ENCODE measurements around the gene CIDEC. TPM values are rescaled to one million over a fixed set of nuclear protein-coding genes. Genes with fewer than 3 reads are reported as not detected.

Gene CIDEC
- total RNA-seq, 1 donor from 2014 or later, result 0.36 TPM

DNA sequence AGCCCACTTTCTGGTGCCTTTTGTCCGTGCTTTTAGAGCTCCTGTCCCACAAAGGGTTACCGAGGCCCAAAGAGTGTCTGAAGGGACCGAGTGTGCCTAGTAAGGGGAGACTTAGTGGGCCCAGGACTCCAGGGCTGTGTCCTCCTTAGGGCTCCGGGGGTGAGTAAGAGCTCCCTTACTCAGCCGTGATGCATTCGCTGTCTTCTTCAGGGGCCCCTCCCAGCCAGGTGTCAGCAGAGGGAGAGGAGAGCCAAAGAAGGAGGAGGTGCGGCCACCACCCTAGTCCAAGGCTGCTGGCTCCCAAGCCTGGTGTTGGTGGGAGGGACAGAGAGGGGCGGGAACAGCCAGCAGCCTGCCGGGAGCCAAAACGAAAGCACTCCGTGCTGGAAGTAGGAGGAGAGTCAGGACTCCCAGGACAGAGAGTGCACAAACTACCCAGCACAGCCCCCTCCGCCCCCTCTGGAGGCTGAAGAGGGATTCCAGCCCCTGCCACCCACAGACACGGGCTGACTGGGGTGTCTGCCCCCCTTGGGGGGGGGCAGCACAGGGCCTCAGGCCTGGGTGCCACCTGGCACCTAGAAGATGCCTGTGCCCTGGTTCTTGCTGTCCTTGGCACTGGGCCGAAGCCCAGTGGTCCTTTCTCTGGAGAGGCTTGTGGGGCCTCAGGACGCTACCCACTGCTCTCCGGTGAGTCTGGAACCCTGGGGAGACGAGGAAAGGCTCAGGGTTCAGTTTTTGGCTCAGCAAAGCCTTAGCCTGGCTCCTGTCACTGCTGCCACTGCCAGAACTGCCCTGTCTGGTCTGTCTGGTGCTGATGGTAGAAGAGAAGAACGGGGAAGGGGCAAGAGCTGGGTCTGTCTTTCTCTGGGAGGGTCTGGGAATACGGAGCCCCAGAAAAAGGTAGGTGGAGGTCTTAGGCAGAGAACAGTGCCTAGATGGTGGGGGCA, 37.0 kb upstream of the CIDEC start, which contains the start of gene IL17RC:
TSS of gene IL17RC (plus strand) at position 365 of the 947 bp plus-strand sequence. CDS start at position 583, 218 bp downstream.
- Histone ChIP-seq H3K4me1 (peaks cover 47% of the 10 kb centered on the region), H3K4me3 (peak within 1 kb of the TSS; percentile 74), H3K9me3 (replicated peaks) (no peaks in the 10 kb centered on the region), H3K36me3 (peaks cover 22% of the 10 kb centered on the region), H3K27ac (replicated peaks) (peak within 1 kb of the TSS; percentile 96), H3K27me3 (ENCODE audit: low read depth) (no peaks in the 10 kb centered on the region)
- intact Hi-C loops (cut with micrococcal nuclease), result no loop called here
- DNase-seq, result peak; percentile 87
- TF ChIP-seq, protein P1, sequence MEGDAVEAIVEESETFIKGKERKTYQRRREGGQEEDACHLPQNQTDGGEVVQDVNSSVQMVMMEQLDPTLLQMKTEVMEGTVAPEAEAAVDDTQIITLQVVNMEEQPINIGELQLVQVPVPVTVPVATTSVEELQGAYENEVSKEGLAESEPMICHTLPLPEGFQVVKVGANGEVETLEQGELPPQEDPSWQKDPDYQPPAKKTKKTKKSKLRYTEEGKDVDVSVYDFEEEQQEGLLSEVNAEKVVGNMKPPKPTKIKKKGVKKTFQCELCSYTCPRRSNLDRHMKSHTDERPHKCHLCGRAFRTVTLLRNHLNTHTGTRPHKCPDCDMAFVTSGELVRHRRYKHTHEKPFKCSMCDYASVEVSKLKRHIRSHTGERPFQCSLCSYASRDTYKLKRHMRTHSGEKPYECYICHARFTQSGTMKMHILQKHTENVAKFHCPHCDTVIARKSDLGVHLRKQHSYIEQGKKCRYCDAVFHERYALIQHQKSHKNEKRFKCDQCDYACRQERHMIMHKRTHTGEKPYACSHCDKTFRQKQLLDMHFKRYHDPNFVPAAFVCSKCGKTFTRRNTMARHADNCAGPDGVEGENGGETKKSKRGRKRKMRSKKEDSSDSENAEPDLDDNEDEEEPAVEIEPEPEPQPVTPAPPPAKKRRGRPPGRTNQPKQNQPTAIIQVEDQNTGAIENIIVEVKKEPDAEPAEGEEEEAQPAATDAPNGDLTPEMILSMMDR (IDR thresholded peaks at IDR 0.05; ENCODE audit: borderline replicate concordance), result no peak

DNA sequence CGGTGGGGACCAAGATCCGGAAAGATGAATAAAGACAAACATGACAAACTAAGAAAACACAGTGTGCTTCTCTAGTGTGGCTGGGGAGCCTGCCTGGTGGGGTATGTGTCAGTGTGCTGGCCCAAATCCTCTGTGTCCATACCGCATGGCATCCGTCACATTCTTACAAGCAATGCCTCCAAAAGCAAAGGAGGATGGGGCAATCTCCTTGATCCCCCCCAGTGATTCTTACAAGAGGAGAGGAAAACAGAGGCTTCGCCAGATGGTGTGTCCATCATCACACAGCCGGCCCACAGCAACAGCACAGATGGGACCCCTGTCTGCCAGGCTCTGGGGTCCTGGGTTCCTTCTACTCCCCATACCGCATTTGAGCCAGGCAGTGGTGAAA, 36.3 kb upstream of the CIDEC start:
- Histone ChIP-seq H3K4me1 (peaks cover 47% of the 10 kb centered on the region), H3K36me3 (peaks cover 20% of the 10 kb centered on the region), H3K27me3 (ENCODE audit: low read depth) (no peaks in the 10 kb centered on the region), H3K4me3 (peak overlapping the region; percentile 74), H3K9me3 (replicated peaks) (no peaks in the 10 kb centered on the region), H3K27ac (replicated peaks) (peak overlapping the region; percentile 96)
- intact Hi-C loops (cut with micrococcal nuclease), result no loop called here
- TF ChIP-seq, protein P1 (IDR thresholded peaks at IDR 0.05; ENCODE audit: borderline replicate concordance), result no peak
- no peak for DNase-seq

DNA sequence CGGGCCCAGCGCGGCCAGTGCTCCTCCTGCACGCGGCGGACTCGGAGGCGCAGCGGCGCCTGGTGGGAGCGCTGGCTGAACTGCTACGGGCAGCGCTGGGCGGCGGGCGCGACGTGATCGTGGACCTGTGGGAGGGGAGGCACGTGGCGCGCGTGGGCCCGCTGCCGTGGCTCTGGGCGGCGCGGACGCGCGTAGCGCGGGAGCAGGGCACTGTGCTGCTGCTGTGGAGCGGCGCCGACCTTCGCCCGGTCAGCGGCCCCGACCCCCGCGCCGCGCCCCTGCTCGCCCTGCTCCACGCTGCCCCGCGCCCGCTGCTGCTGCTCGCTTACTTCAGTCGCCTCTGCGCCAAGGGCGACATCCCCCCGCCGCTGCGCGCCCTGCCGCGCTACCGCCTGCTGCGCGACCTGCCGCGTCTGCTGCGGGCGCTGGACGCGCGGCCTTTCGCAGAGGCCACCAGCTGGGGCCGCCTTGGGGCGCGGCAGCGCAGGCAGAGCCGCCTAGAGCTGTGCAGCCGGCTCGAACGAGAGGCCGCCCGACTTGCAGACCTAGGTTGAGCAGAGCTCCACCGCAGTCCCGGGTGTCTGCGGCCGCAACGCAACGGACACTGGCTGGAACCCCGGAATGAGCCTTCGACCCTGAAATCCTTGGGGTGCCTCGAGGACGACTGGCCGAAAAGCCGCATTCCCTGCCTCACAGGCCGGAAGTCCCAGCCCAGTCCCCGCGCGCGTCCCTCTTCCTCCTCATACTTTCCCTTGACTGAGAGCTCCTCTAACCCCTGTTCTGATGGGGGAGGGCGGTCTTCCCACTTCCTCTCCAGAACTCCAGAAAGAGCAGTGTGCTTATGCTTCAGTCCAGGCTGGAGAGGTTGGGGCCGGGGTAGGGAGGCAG, 35.4 kb upstream of the CIDEC start:
- TF ChIP-seq, protein P1 (IDR thresholded peaks at IDR 0.05; ENCODE audit: borderline replicate concordance), result peak; percentile 61
- peaks cover 12% of the 10 kb centered on the region for H3K36me3 ChIP-seq
- H3K4me3 ChIP-seq, result peak overlapping the region; percentile 74
- no peaks in the 10 kb centered on the region for H3K9me3 ChIP-seq (replicated peaks)
- H3K27me3 ChIP-seq (ENCODE audit: low read depth), result no peaks in the 10 kb centered on the region
- intact Hi-C loops (cut with micrococcal nuclease), result no loop called here
- peak; percentile 79 for DNase-seq
- H3K27ac ChIP-seq (replicated peaks), result peak overlapping the region; percentile 96
- peaks cover 47% of the 10 kb centered on the region for H3K4me1 ChIP-seq

DNA sequence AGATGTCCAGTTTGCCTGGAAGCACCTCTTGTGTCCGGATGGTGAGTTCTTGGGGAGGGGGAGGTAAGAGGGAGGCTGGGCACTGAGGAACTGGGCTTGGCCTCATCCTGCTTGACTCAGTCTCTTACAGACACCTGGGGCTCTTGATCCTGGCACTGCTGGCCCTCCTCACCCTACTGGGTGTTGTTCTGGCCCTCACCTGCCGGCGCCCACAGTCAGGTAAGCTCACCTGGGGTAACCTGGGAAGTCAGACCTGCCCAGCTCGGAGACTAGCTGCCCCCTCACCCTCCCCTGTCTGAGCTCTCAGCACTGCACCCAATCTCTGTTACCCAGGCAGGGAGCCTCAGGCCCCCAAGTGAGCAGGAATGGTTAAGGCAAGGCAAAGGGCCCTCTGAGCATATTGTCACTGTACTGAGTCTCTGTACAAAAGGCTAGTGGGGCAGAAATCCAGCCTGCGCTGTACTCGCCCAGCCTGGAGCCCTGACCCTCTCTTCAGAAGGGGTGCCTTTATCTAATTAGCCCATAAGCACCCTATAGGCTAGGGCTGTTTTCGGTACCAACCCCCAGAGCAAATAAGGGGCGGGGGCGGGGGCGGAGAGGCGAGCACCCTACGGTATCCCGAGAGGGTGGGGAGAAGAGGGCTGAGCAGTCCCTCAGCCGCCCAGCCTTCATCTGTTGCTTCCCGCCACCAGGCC, 34.7 kb upstream of the CIDEC start:
- H3K27ac ChIP-seq (replicated peaks), result peak overlapping the region; percentile 96
- TF ChIP-seq, protein P1 (IDR thresholded peaks at IDR 0.05; ENCODE audit: borderline replicate concordance), result no peak
- intact Hi-C loops (cut with micrococcal nuclease), result no loop called here
- peaks cover 47% of the 10 kb centered on the region for H3K4me1 ChIP-seq
- no peaks in the 10 kb centered on the region for H3K27me3 ChIP-seq (ENCODE audit: low read depth)
- no peak for DNase-seq
- H3K4me3 ChIP-seq, result peak overlapping the region; percentile 74
- peaks cover 4% of the 10 kb centered on the region for H3K36me3 ChIP-seq
- no peaks in the 10 kb centered on the region for H3K9me3 ChIP-seq (replicated peaks)

DNA sequence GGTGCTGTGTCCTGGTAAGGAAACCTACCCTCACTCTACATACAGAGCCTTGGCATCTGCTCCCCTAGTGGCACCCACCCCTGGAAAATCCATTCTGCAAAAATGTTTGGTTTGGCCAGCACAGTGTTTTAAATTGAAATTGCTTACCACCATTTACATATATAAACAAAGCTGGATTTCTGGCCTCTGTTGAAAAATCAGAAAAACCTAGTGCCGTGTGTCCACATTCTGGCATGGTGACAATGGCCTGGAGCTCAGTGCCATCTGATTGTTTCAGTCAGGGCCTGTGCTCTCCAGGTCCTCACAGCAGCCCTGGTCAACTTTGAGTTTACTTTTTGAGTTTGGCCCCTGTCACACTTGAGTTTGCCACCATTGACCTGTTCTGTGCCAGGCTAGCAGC, 34.0 kb upstream of the CIDEC start:
- TF ChIP-seq, protein P1 (IDR thresholded peaks at IDR 0.05; ENCODE audit: borderline replicate concordance), result no peak
- Histone ChIP-seq H3K9me3 (replicated peaks) (no peaks in the 10 kb centered on the region), H3K27me3 (ENCODE audit: low read depth) (no peaks in the 10 kb centered on the region), H3K36me3 (no peaks in the 10 kb centered on the region), H3K4me1 (peaks cover 47% of the 10 kb centered on the region), H3K27ac (replicated peaks) (no peak overlapping the region), H3K4me3 (no peak overlapping the region)
- intact Hi-C loops (cut with micrococcal nuclease), result no loop called here
- no peak for DNase-seq

All from left ventricle myocardium inferior (tissue), 1 donor.